NCI-H748 (cell line): ENCODE measurements around the gene CDHR2.
A peak's percentile ranks its signal among the peaks of the same experiment; 100 is the strongest.
"Not testable (repeated sequence)": the region's sequence is repeated elsewhere in the genome, so short reads cannot be mapped to it uniquely, and the experiment has no call there.

Experiments
- DNase-seq: peaks from one replicate; lab custom pipeline; 2025; ENCODE audit not compliant: unreplicated experiment; lab: John Stamatoyannopoulos, UW

The CDHR2 gene

GRCh38 chr5:176596069-176596644 lies 47.0 kb downstream of the CDHR2 start:
- no peak for DNase-seq

- DNase-seq, result no peak
Observed at GRCh38 chr5:176596689-176597416, 47.7 kb downstream of the CDHR2 start.

- no peak for DNase-seq
Observed at GRCh38 chr5:176597417-176598389, 48.6 kb downstream of the CDHR2 start.

- DNase-seq, result not testable (repeated sequence)
Observed at GRCh38 chr5:176599749-176600430, 50.7 kb downstream of the CDHR2 start.

GRCh38 chr5:176601901-176602482 lies 52.9 kb downstream of the CDHR2 start:
- DNase-seq, result no peak

- no peak for DNase-seq
Observed at GRCh38 chr5:176603091-176603490, 53.9 kb downstream of the CDHR2 start.

- DNase-seq, result no peak
Observed at GRCh38 chr5:176606032-176606431, 56.9 kb downstream of the CDHR2 start.

- DNase-seq, result no peak
Observed at GRCh38 chr5:176606875-176607274, 57.7 kb downstream of the CDHR2 start.

GRCh38 chr5:176608142-176608705 lies 59.1 kb downstream of the CDHR2 start:
- DNase-seq, result no peak

GRCh38 chr5:176608937-176609723 lies 60.0 kb downstream of the CDHR2 start:
- peak; percentile 74 for DNase-seq

- DNase-seq, result peak; percentile 84
Observed at GRCh38 chr5:176609724-176610434, 60.7 kb downstream of the CDHR2 start, which contains the start of gene GPRIN1. TSS of gene GPRIN1 (minus strand) at chr5:176610156. CDS start at chr5:176599834, 10,322 bp downstream.

GRCh38 chr5:176610435-176610773 lies 61.3 kb downstream of the CDHR2 start:
- peak; percentile 79 for DNase-seq

- DNase-seq, result no peak
Observed at GRCh38 chr5:176611435-176611834, 62.3 kb downstream of the CDHR2 start.

GRCh38 chr5:176612008-176612407 lies 62.9 kb downstream of the CDHR2 start:
- DNase-seq, result no peak

GRCh38 chr5:176612855-176613254 lies 63.7 kb downstream of the CDHR2 start:
- DNase-seq, result no peak

GRCh38 chr5:176614805-176615478 lies 65.8 kb downstream of the CDHR2 start:
- DNase-seq, result no peak

- no peak for DNase-seq
Observed at GRCh38 chr5:176616511-176616910, 67.4 kb downstream of the CDHR2 start.

- DNase-seq, result no peak
Observed at GRCh38 chr5:176618783-176619182, 69.6 kb downstream of the CDHR2 start.
